Right forelimb (tissue), 1 donor: ENCODE measurements around the gene KDM4F.
"Not testable (repeated sequence)": the region's sequence is repeated elsewhere in the genome, so short reads cannot be mapped to it uniquely, and the experiment has no call there.

ENCODE experiments used
- DNase-seq: peaks from one replicate; pipeline ENCODE4 v3.0.0-alpha.2; 2018

The KDM4F gene

GRCh38 chr11:95049122-95049521 lies at the start of gene KDM4F:
Gene KDM4F (plus strand): TSS chr11:95049422.
- DNase-seq = not testable (repeated sequence)

DNA sequence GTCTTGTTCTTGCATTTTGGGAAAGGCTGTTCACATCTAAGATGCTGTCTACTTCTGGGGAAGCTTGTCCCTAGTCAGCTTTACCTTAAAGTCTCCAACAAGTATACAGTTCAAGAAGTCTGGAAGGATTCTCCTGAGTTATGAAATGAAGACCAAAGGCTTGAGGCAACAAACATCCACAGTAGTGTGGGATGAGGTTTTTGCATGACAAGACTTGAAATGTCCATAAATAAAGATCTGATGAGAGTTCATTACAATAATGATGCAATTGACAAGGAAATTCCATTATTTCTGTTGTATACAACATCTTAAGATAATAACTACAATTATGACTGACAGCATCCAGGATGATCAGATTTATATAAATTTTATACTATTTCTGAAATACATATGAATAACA lies 45.5 kb upstream of the KDM4F start:
- DNase-seq = no peak

DNA sequence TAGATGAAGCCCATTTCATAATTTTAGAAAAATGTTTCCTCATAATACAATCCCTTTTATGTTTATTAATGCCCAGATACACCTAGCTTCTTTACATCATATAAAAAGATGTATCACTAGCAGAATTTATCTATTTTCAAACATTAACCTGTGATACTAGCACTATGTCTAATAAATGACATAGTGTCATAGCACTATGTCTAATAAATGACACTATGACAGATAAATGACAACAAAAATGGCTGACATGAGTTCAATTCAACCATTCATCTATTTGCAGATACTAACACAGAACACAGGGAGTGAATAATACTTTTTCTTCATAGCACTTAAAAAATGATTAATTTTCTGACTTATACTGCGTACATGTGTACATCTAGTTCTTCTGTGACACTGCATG lies 43.6 kb upstream of the KDM4F start:
- DNase-seq = no peak

- DNase-seq = no peak
Observed at GRCh38 chr11:95011376-95011775, 37.8 kb upstream of the KDM4F start.

GRCh38 chr11:95014184-95014821 lies 34.9 kb upstream of the KDM4F start:
- DNase-seq = no peak

DNA sequence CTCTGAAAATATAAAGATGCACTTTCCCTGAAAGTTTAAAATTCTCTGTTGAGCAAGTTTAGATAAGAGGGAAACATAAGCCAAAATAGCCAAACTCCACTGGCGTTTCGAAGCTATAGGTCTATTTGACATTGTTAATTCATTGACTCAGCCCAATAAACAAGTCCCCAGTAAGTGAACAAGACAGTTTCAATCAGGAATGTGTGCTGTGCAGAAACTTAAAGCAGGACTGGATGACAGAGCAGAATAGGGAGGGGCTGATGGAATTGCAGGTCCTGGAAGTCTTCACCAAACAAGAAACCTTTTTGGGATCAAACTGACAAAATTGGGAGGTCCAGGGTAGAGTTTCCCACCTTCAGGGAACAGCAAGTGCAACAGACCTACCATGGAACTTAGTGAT lies 33.1 kb upstream of the KDM4F start:
- no peak for DNase-seq

DNA sequence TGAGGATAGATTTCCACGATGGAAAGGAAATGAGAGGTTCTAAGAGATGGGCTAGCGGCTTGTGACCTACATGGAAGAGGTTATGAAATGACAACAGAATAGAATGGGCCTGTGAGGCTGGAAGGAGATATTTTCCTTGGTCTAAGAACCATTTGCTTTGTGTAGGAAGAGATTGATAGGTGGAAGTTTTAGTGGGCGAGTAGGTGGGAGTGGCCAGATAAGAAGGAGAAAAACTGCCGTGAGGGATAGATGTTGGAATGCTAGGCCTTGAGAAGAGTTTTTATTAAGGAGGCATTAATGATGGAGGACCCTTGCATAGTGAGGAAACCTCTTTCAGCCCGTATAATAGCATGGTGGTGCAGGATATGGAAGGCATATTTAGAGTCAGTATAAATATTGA lies 27.8 kb upstream of the KDM4F start:
- DNase-seq = not testable (repeated sequence)

GRCh38 chr11:95024958-95025357 lies 24.3 kb upstream of the KDM4F start, which contains the start of gene KDM4E:
Gene KDM4E (plus strand): TSS chr11:95025258. CDS start chr11:95025558, 300 bp downstream.
- DNase-seq = no peak

- not testable (repeated sequence) for DNase-seq
Observed at GRCh38 chr11:95025594-95025993, 23.6 kb upstream of the KDM4F start.

- DNase-seq = no peak
Observed at GRCh38 chr11:95028357-95028756, 20.9 kb upstream of the KDM4F start.

DNA sequence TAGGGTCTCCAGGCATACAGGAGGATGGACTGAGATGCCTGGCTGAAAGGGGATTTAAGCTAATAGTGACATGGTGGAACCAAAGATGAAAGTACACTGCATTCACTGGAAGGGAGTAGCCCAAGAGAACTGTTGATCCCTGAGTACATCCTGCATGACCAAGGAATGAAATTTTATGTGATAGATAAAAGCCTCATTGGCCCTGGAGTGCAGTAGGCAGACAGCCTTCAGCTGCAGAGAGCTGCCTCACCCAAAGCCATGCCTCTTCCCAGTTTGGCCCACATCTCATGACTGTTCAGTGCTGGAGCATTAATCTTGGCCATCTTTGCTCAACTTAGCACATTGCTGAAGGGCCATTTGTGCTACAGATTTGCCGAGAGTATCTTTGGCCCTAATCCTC lies 16.2 kb upstream of the KDM4F start:
- no peak for DNase-seq

GRCh38 chr11:95035316-95035715 lies 13.9 kb upstream of the KDM4F start:
- no peak for DNase-seq

GRCh38 chr11:95037356-95038035 lies 11.7 kb upstream of the KDM4F start:
- not testable (repeated sequence) for DNase-seq

GRCh38 chr11:95042239-95042638 lies 7.0 kb upstream of the KDM4F start:
- DNase-seq = no peak

DNA sequence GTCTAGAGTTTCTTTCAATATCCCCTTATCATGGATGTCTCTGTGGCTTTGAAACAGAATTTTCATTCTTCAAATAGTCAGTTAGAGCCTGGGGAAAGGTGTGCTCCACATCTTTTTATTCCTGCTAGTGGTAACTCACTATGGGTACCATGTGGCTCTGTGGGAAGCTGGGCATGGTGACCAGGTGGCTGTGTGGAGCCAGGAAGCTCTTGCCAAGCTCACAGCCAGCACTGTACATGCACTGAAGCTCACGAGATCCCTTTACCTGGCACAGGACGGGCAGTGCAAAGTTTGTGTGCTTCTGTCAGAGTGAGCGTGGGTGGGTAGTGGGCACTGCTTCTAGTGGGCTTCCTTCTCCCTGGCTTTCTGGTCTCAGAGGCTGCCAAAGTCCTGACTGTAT lies 6.3 kb upstream of the KDM4F start:
- DNase-seq = no peak

GRCh38 chr11:95044010-95044409 lies 5.2 kb upstream of the KDM4F start:
- DNase-seq = no peak

DNA sequence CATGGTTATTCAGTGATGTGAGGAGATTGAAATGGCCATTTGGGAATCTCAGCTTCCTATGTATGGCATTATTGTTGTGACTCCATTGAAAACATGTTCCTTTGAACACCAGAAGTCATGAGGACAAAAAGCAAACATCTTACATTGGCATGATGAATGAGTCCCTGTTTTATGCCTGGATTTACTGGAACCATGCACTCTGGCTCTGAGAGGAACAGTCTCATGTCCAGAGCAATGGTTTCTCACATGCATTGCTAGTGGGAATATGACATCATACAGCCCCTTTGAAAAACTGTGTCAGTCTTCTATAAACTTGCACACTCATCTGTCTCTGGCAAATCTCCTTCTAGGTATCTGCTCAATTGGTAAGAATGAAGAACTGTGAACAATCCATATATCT lies 3.4 kb upstream of the KDM4F start:
- no peak for DNase-seq

DNA sequence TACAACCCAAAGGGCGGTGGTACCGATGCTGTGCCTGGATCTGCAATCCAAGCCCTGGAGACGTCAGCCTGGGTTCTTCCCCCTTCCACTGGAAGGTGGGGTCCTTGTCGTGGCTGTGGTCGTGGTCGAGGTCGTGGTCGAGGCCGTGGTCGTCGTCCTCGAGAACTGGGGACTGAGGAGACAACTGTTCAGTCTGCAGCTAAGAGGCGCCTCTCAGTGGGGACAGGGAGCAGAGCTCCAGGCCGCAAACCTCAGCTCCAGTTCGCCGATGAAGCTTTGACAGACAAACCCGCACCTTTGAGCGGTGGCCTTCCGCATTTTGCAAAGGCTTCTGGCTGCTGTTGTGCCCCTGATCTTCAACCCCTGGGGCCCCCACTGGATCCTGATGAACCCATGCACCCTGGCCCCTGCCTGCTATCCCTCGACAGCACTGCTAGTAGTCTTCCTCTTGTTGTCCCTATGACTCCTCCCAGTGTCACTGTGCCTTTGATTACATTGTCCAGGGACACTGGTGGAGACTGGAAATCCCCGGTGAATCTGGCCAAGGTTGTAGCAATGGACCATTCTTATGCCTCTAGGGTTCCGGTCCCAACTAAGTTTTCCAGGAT lies 1.5 kb downstream of the KDM4F start:
- no peak for DNase-seq

DNA sequence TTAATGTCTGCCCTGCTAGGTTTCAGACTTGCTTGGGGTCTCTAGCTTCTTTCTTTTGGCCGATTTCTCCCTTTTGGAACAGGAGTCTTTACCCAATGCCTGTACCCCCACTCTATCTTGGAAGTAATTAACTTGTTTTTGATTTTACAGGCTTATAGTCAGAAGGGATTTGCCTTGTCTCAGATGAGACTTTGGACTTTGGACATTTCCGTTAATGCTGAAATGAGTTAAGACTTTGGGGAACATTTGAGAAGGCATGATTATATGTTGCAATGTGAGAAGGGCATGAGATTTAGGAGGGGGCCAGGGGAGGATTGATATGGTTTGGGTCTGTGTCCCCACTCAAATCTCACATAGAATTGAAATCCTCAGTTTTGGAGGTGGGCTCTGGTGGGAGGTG lies 5.1 kb downstream of the KDM4F start:
- DNase-seq = no peak

GRCh38 chr11:95055283-95055897 lies 6.2 kb downstream of the KDM4F start:
- DNase-seq = no peak

- no peak for DNase-seq
Observed at GRCh38 chr11:95057959-95058358, 8.7 kb downstream of the KDM4F start.

DNA sequence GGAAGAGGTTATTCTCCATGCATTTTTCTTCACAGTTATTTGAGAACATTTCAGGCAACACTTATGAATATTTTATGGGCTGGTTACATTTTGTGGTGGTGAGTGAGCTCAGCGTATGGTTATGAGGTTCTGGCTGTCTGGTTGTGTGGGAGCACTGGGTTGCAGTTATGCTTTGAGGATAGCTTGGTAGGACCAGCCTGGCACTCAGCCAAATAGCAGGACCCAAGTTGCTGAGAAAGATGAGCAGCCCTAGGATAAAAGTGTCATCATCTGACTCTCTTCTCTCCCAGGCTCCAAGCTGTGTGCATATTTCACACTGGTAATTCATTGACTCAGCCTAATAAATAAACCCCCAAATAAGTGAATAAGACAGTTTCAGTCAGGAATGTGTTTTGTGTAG lies 9.4 kb downstream of the KDM4F start:
- no peak for DNase-seq

DNA sequence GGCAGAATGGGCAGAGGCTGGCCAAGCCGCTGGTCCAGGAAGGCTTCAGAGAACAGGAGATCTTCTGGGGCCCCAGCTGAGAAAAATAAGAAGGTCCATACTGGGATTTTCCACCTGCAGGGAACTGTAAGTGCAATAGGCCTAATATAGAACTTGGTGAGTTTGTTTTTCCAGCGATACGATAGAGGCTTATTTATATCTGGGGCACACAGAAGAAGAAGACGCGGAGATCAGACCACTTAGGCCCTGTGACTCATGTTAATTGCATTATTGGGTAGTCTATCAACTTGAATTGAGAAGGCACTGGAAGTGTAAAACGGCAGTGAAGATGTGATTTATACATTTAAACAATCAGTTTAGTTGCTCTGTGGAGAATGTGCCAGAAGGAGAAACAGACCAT lies 9.8 kb downstream of the KDM4F start:
- DNase-seq = no peak

DNA sequence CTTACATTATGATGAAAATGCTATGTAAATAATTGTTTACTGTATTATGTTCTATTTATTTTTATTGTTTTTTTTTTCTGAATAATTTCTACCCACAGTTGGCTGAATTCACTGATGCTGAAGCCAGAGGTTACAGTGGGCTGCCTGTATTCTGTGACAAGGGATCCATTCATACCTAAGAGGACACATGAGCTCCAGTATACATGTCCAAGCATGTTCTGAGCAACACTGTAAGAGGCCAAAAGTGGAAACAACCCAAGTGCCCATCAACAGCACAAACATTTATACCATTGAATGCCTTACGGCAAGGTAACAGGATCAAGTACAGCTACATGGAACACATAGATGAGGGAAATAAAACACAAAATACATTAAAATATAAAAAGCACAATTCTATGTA lies 16.1 kb downstream of the KDM4F start:
- no peak for DNase-seq
